IPS-18a (cell line): ENCODE results near the gene COMMD10.
"Not testable (repeated sequence)": the region's sequence is repeated elsewhere in the genome, so short reads cannot be mapped to it uniquely, and the experiment has no call there.

ENCODE experiments used
- H3K27ac ChIP-seq: one replicate; pipeline ENCODE4 v1.5.1; 2013; ENCODE audit warnings: low read length
- H3K27me3 ChIP-seq: one replicate; pipeline ENCODE4 v1.6.1; 2013; ENCODE audit warnings: mild to moderate bottlenecking, low read length; ENCODE audit not compliant: control insufficient read depth, insufficient read depth
- H3K36me3 ChIP-seq: one replicate; pipeline ENCODE4 v1.6.1; 2013; ENCODE audit warnings: low read depth, low read length; ENCODE audit not compliant: control insufficient read depth
- H3K4me1 ChIP-seq: one replicate; pipeline ENCODE4 v1.6.1; 2013; ENCODE audit warnings: low read depth, low read length; ENCODE audit not compliant: control insufficient read depth
- H3K4me3 ChIP-seq: one replicate; pipeline ENCODE4 v1.5.1; 2013; ENCODE audit warnings: low read length
- H3K9ac ChIP-seq: one replicate; pipeline ENCODE4 v1.6.1; 2013; ENCODE audit warnings: mild to moderate bottlenecking, low read length, moderate library complexity
- H3K9me3 ChIP-seq: one replicate; pipeline ENCODE4 v1.6.1; 2013; ENCODE audit warnings: low read depth, low read length; ENCODE audit not compliant: control insufficient read depth

Gene COMMD10

GRCh38 chr5:116063950-116064349 lies 20.9 kb upstream of the COMMD10 start:
- Histone ChIP-seq H3K4me1 (no peaks in the 10 kb centered on the region), H3K9me3 (no peaks in the 10 kb centered on the region), H3K9ac (no peak overlapping the region), H3K27ac (no peak overlapping the region), H3K27me3 (no peaks in the 10 kb centered on the region), H3K36me3 (no peaks in the 10 kb centered on the region), H3K4me3 (no peak overlapping the region)

GRCh38 chr5:116068028-116068632 lies 16.7 kb upstream of the COMMD10 start:
- no peaks in the 10 kb centered on the region for H3K27me3 ChIP-seq
- no peak overlapping the region for H3K4me3 ChIP-seq
- H3K27ac ChIP-seq: no peak overlapping the region
- H3K9me3 ChIP-seq: no peaks in the 10 kb centered on the region
- no peaks in the 10 kb centered on the region for H3K4me1 ChIP-seq
- no peak overlapping the region for H3K9ac ChIP-seq
- no peaks in the 10 kb centered on the region for H3K36me3 ChIP-seq

GRCh38 chr5:116071211-116071610 lies 13.6 kb upstream of the COMMD10 start:
- H3K9ac ChIP-seq: no peak overlapping the region
- no peak overlapping the region for H3K27ac ChIP-seq

GRCh38 chr5:116075191-116075831 lies 9.5 kb upstream of the COMMD10 start:
- no peak overlapping the region for H3K27ac ChIP-seq
- H3K4me3 ChIP-seq: no peak overlapping the region

More at GRCh38 chr5:116071211-116071610, 13.6 kb upstream of the COMMD10 start:
- H3K27me3 ChIP-seq: no peaks in the 10 kb centered on the region
- no peaks in the 10 kb centered on the region for H3K36me3 ChIP-seq
- H3K4me1 ChIP-seq: no peaks in the 10 kb centered on the region
- no peaks in the 10 kb centered on the region for H3K9me3 ChIP-seq
- H3K4me3 ChIP-seq: no peak overlapping the region

GRCh38 chr5:116076496-116076895 lies 8.3 kb upstream of the COMMD10 start:
- H3K9me3 ChIP-seq: no peaks in the 10 kb centered on the region
- H3K36me3 ChIP-seq: no peaks in the 10 kb centered on the region
- H3K27me3 ChIP-seq: no peaks in the 10 kb centered on the region
- H3K4me1 ChIP-seq: no peaks in the 10 kb centered on the region
- H3K4me3 ChIP-seq: no peak overlapping the region
- H3K27ac ChIP-seq: no peak overlapping the region
- H3K9ac ChIP-seq: no peak overlapping the region

More at GRCh38 chr5:116075191-116075831, 9.5 kb upstream of the COMMD10 start:
- H3K4me1 ChIP-seq: no peaks in the 10 kb centered on the region
- H3K27me3 ChIP-seq: no peaks in the 10 kb centered on the region
- no peaks in the 10 kb centered on the region for H3K36me3 ChIP-seq
- no peaks in the 10 kb centered on the region for H3K9me3 ChIP-seq
- no peak overlapping the region for H3K9ac ChIP-seq

GRCh38 chr5:116078199-116078598 lies 6.6 kb upstream of the COMMD10 start:
- Histone ChIP-seq H3K4me3 (no peak overlapping the region), H3K27ac (no peak overlapping the region), H3K9ac (no peak overlapping the region), H3K9me3 (no peaks in the 10 kb centered on the region), H3K27me3 (no peaks in the 10 kb centered on the region), H3K4me1 (no peaks in the 10 kb centered on the region), H3K36me3 (no peaks in the 10 kb centered on the region)

- peak overlapping the region; percentile 54 for H3K9ac ChIP-seq
- no peaks in the 10 kb centered on the region for H3K36me3 ChIP-seq
- no peaks in the 10 kb centered on the region for H3K27me3 ChIP-seq
- peak overlapping the region; percentile 19 for H3K27ac ChIP-seq
- H3K4me3 ChIP-seq: peak overlapping the region; percentile 73
- H3K9me3 ChIP-seq: no peaks in the 10 kb centered on the region
- H3K4me1 ChIP-seq: peaks cover 5% of the 10 kb centered on the region
Measured at GRCh38 chr5:116084287-116084691, 536 bp upstream of the COMMD10 start.

- not testable (repeated sequence) for H3K4me1 ChIP-seq, H3K9ac ChIP-seq, H3K9me3 ChIP-seq, H3K27ac ChIP-seq, H3K27me3 ChIP-seq, H3K36me3 ChIP-seq, H3K4me3 ChIP-seq
Measured at GRCh38 chr5:116086309-116086708, 1.5 kb downstream of the COMMD10 start.

- Histone ChIP-seq H3K4me1 (peaks cover 5% of the 10 kb centered on the region), H3K27ac (no peak overlapping the region), H3K36me3 (peaks cover 14% of the 10 kb centered on the region), H3K27me3 (no peaks in the 10 kb centered on the region), H3K9ac (no peak overlapping the region), H3K4me3 (no peak overlapping the region), H3K9me3 (no peaks in the 10 kb centered on the region)
Measured at GRCh38 chr5:116088062-116088461, 3.2 kb downstream of the COMMD10 start.

- Histone ChIP-seq H3K27ac (no peak overlapping the region), H3K36me3 (peaks cover 37% of the 10 kb centered on the region), H3K9ac (no peak overlapping the region), H3K9me3 (no peaks in the 10 kb centered on the region), H3K4me3 (no peak overlapping the region), H3K4me1 (no peaks in the 10 kb centered on the region), H3K27me3 (no peaks in the 10 kb centered on the region)
Measured at GRCh38 chr5:116090302-116090701, 5.5 kb downstream of the COMMD10 start.

GRCh38 chr5:116091416-116091815 lies 6.6 kb downstream of the COMMD10 start:
- peaks cover 39% of the 10 kb centered on the region for H3K36me3 ChIP-seq
- H3K4me3 ChIP-seq: no peak overlapping the region
- H3K27ac ChIP-seq: no peak overlapping the region
- no peaks in the 10 kb centered on the region for H3K9me3 ChIP-seq
- no peaks in the 10 kb centered on the region for H3K27me3 ChIP-seq
- H3K4me1 ChIP-seq: no peaks in the 10 kb centered on the region
- no peak overlapping the region for H3K9ac ChIP-seq

- H3K4me1 ChIP-seq: no peaks in the 10 kb centered on the region
- no peak overlapping the region for H3K9ac ChIP-seq
- H3K27ac ChIP-seq: no peak overlapping the region
- H3K36me3 ChIP-seq: peaks cover 35% of the 10 kb centered on the region
- no peaks in the 10 kb centered on the region for H3K9me3 ChIP-seq
- H3K27me3 ChIP-seq: no peaks in the 10 kb centered on the region
- no peak overlapping the region for H3K4me3 ChIP-seq
Measured at GRCh38 chr5:116097301-116097700, 12.5 kb downstream of the COMMD10 start.
